Heart right ventricle (tissue), 16 donors: ENCODE measurements around the gene PLCB1. TPM values are rescaled to one million over a fixed set of nuclear protein-coding genes. Genes with fewer than 3 reads are reported as not detected.
"Not testable (repeated sequence)": the region's sequence is repeated elsewhere in the genome, so short reads cannot be mapped to it uniquely, and the experiment has no call there.

Experiments
- ATAC-seq, 8 donors: fragments of 200-7000 bp; cut with Tn5 transposase; one replicate each; pipeline ENCODE4 v1.9.1; 2020; ENCODE audit warnings: mild to moderate bottlenecking in 8 of 8, moderate library complexity in 8 of 8, moderate number of reproducible peaks in 1 of 8
- DNase-seq, 2 donors: peaks; one replicate each; pipeline ENCODE4 v3.0.0-alpha.2; 2020
- H3K27ac ChIP-seq, 10 donors: fragments of 200-600 bp; sonication (generic) in 2 of 10; one replicate each; pipeline versions ENCODE4 v1.5.0 to v1.8.0; 2020 to 2022; ENCODE audit warnings: mild to moderate bottlenecking in 3 of 10
- H3K27me3 ChIP-seq, 7 donors: fragments of 200-600 bp; one replicate each; pipeline ENCODE4 v1.8.0; 2021 to 2022; ENCODE audit warnings: mild to moderate bottlenecking in 2 of 7
- H3K36me3 ChIP-seq, 9 donors: fragments of 200-600 bp; sonication (generic) in 1 of 9; one replicate each; pipeline versions ENCODE4 v1.5.0 to v1.8.0; 2020 to 2022; ENCODE audit warnings: mild to moderate bottlenecking in 2 of 9
- H3K4me1 ChIP-seq, 9 donors: fragments of 200-600 bp; sonication (generic) in 1 of 9; one replicate each; pipeline versions ENCODE4 v1.5.0 to v1.8.0; 2020 to 2022; ENCODE audit warnings: mild to moderate bottlenecking in 4 of 9
- H3K4me3 ChIP-seq, 10 donors: fragments of 200-600 bp; sonication (generic) in 2 of 10; one replicate each; pipeline versions ENCODE4 v1.5.0 to v1.8.0; 2020 to 2022; ENCODE audit warnings: mild to moderate bottlenecking in 7 of 10, moderate library complexity in 2 of 10
- H3K9me3 ChIP-seq, 11 donors: fragments of 200-600 bp in 10 of 11; sonication (generic) in 2 of 11; one replicate each; pipeline versions ENCODE4 v1.5.0 to v1.8.0; 2013 to 2022; ENCODE audit warnings: mild to moderate bottlenecking in 2 of 11, control low read depth in 1 of 11, moderate library complexity in 1 of 11
- CTCF ChIP-seq, 9 donors: fragments of 200-600 bp; sonication (generic) in 2 of 9; IDR thresholded peaks; one replicate each; pipeline versions ENCODE4 v1.5.0 to v1.8.0; 2021 to 2022; ENCODE audit warnings: antibody characterized with exemption in 9 of 9, mild to moderate bottlenecking in 5 of 9, moderate library complexity in 1 of 9
- WGBS, 2 donors: extraction: QIAGEN DNeasy Blood & Tissue Kit; methylation state at CpG; one replicate each; pipeline ENCODE4 v1.1.7; 2013; ENCODE audit warnings: inconsistent platforms in 1 of 2; 5-methylcytosine and 5-hydroxymethylcytosine counted together
- intact Hi-C, 10 donors: fragments of 100-400 bp; cut with DNase I; formaldehyde crosslinking; loops; one replicate each; pipeline versions ENCODE4 v1.11.1 to v1.14.2; 2022
- polyA plus RNA-seq, 2 donors: library from polyadenylated mRNA; stranded (reverse); fragments of 200-250 nt; gene quantifications; one replicate each; pipeline ENCODE4 v1.2.3, GENCODE V29; 2013
- total RNA-seq, 10 donors: library from RNA; stranded (reverse); fragmentation: NEBNext Ultra II Directional in 3 of 10; extraction: Animal tissue kit (Norgen Biotek cat#: 25700) in 3 of 10; gene quantifications; one replicate each; pipeline versions ENCODE4 v1.2.1 to v1.2.4, GENCODE V29; 2021 to 2023
- donor health status: Arrhythmogenic right ventricular cardiomyopathy.
- donor health status: ischemic (EF 13 %, LVEDD 7.1; RV severe dilation, severe dysfunction).
- donor health status: healthy with polysubstance abuse.
- donor health status: DM: no; HTN: yes; CAD: no.
- donor health status: DM: no; HTN: no; CAD: no.
- donor health status: ischemic (EF 25% LVEDD 6.9; RV normal size, moderate dysfunction).
- donor health status: ischemic (EF 25% LVEDD 5.7; RV mildly dilated, moderate dysfunction).
- donor health status: healthy.
- donor health status: DM: yes; HTN: yes; CAD: no.
- donor health status: Ischemic cardiomyopathy.
- donor health status: ischemic (EF 35%, LVEDD 5.7; RV mildly dilated, moderate dysfunction).
- donor health status: nonischemic (EF 11% LVEDD 7.7; RV severe dilation, severe dysfunction).
- donor health status: DM: yes; HTN: yes; CAD: no.
- donor health status: PGD.
- donor health status: ischemic (EF 29% LVEDD 5.4; RV normal size, mild dysfunction).
- donor health status: nonischemic (EF 23%, LVEDD 6.1; RV moderate dilation, normal function).

Gene PLCB1
- total and polyA plus RNA-seq, 12 donors: 2.2 to 12.7 (median 7.1) TPM

GRCh38 chr20:8587251-8587650 lies 455.2 kb downstream of the PLCB1 start:
- H3K4me1 ChIP-seq: peaks cover 0 to 5% (median 0%) of the 10 kb centered on the region in 9 donors
- no peaks in the 10 kb centered on the region for H3K27me3 ChIP-seq
- H3K9me3 ChIP-seq: no peaks in the 10 kb centered on the region
- no peak for DNase-seq
- 53 to 70% methylated on average over 1 of the region's 1 CpG for WGBS, 2 donors
- ATAC-seq: no peak
- TF ChIP-seq CTCF (IDR thresholded peaks at IDR 0.05): no peak
- intact Hi-C loops: no loop called here
- no peak overlapping the region for H3K27ac ChIP-seq
- no peak overlapping the region for H3K4me3 ChIP-seq
- H3K36me3 ChIP-seq: no peaks in the 10 kb centered on the region

GRCh38 chr20:8587810-8588209 lies 455.7 kb downstream of the PLCB1 start:
- Histone ChIP-seq H3K36me3 (no peaks in the 10 kb centered on the region), H3K27ac (no peak overlapping the region), H3K4me3 (no peak overlapping the region), H3K4me1 (peaks cover 0 to 5% (median 0%) of the 10 kb centered on the region in 9 donors), H3K9me3 (no peaks in the 10 kb centered on the region), H3K27me3 (no peaks in the 10 kb centered on the region)
- intact Hi-C loops: no loop called here
- no peak for DNase-seq
- TF ChIP-seq CTCF (IDR thresholded peaks at IDR 0.05): no peak
- no peak for ATAC-seq
- WGBS, 2 donors: 89 to 92% methylated on average over 3 of the region's 3 CpGs

GRCh38 chr20:8589956-8590355 lies 457.9 kb downstream of the PLCB1 start:
- no peak for TF ChIP-seq CTCF (IDR thresholded peaks at IDR 0.05)
- H3K27ac ChIP-seq: peak overlapping the region in 4 of 10 donors; percentile 21 to 59 (median 45)
- ATAC-seq (peak in 2 of 8 donors; percentile 49 to 63), DNase-seq (no peak)
- H3K4me3 ChIP-seq: no peak overlapping the region
- 68 to 76% methylated on average over 4 of the region's 4 CpGs for WGBS, 2 donors
- no peaks in the 10 kb centered on the region for H3K9me3 ChIP-seq
- H3K4me1 ChIP-seq: peaks cover 0 to 5% (median 0%) of the 10 kb centered on the region in 9 donors
- H3K27me3 ChIP-seq: no peaks in the 10 kb centered on the region
- intact Hi-C loops: no loop called here
- H3K36me3 ChIP-seq: no peaks in the 10 kb centered on the region

- intact Hi-C loops: loop anchor here in 2 of 10 donors (10.0 kb wide), 2 partner anchors 54 to 56 kb away; no protein-coding TSS in a partner anchor
- not testable (repeated sequence) for H3K36me3 ChIP-seq, H3K9me3 ChIP-seq, DNase-seq, ATAC-seq, H3K27me3 ChIP-seq
- H3K4me3 ChIP-seq: peak overlapping the region in 1 of 10 donors; percentile 22
- 86 to 98% methylated on average over 8 to 16 of the region's 18 CpGs for WGBS, 2 donors
- peaks cover 0 to 21% (median 15%) of the 10 kb centered on the region in 9 donors for H3K4me1 ChIP-seq
- peak overlapping the region in 2 of 10 donors; percentile 64 to 69 for H3K27ac ChIP-seq
Observed at GRCh38 chr20:8600910-8601541, 469.0 kb downstream of the PLCB1 start.

GRCh38 chr20:8601542-8601912 lies 469.5 kb downstream of the PLCB1 start:
- TF ChIP-seq CTCF (IDR thresholded peaks at IDR 0.05): no peak
- H3K27me3 ChIP-seq: no peaks in the 10 kb centered on the region
- H3K4me3 ChIP-seq: peak overlapping the region in 1 of 10 donors; percentile 22
- H3K4me1 ChIP-seq: peaks cover 0 to 21% (median 15%) of the 10 kb centered on the region in 9 donors
- H3K9me3 ChIP-seq: no peaks in the 10 kb centered on the region
- intact Hi-C loops: loop anchor here in 2 of 10 donors (10.0 kb wide), 2 partner anchors 53 to 57 kb away; no protein-coding TSS in a partner anchor
- ATAC-seq (peak in 1 of 8 donors; percentile 68), DNase-seq (no peak)
- peak overlapping the region in 4 of 10 donors; percentile 20 to 69 (median 48) for H3K27ac ChIP-seq
- 87 to 96% methylated on average over 1 of the region's 1 CpG for WGBS, 2 donors
- H3K36me3 ChIP-seq: no peaks in the 10 kb centered on the region
